Measurements from ENCODE around the gene CHN1. TPM values are rescaled to one million over a fixed set of nuclear protein-coding genes. Genes with fewer than 3 reads are reported as not detected.

The CHN1 gene
- total RNA-seq, 2 experiments from 2014 or later, result 3.8 to 6.2 TPM

GRCh38 chr2:175027755-175028154 lies 22.6 kb upstream of the CHN1 start:
- ChIA-PET POLR2A (no interaction called here), CTCF (interaction anchor here (1.3 kb wide), 1 partner anchor 279 kb away, joined by 3 read pairs; no protein-coding TSS in a partner anchor)
- intact Hi-C loops (cut with micrococcal nuclease), result no loop called here

DNA sequence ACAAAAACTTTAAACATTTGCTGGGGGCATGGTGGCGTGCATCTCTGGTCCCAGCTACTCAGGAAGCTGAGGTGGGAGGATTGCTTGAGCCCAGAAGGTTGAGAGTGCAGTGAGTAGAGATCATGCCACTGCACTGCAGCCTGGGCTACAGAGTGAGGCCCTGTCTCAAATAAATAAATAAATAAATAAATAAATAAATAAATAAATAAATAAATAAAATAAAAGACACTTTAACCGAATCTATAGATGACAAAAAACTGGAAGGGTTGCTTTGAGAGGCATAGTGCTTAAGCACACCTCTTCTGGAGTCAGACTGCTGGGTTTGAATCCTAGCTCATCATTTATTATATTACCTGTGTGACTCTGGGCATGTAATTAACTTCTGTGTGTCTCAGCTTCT lies 21.2 kb upstream of the CHN1 start:
- CTCF ChIA-PET, result interaction anchor here (1.3 kb wide), 1 partner anchor 277 kb away, joined by 3 read pairs; no protein-coding TSS in a partner anchor
- no peaks in the 10 kb centered on the region for H3K9me3 Mint-ChIP-seq
- intact Hi-C loops (cut with micrococcal nuclease), result no loop called here
- H3K4me3 Mint-ChIP-seq, result no peak overlapping the region
- no peaks in the 10 kb centered on the region for H3K36me3 Mint-ChIP-seq
- no peak for DNase-seq
- no peaks in the 10 kb centered on the region for H3K4me1 Mint-ChIP-seq (ENCODE audit: low read depth)
- POLR2A ChIA-PET, result no interaction called here
- H3K27ac Mint-ChIP-seq, result no peak overlapping the region
- no peaks in the 10 kb centered on the region for H3K27me3 Mint-ChIP-seq

More at GRCh38 chr2:175027755-175028154, 22.6 kb upstream of the CHN1 start:
- Mint-ChIP-seq H3K4me3 (no peak overlapping the region), H3K9me3 (no peaks in the 10 kb centered on the region), H3K27ac (no peak overlapping the region), H3K27me3 (no peaks in the 10 kb centered on the region), H3K36me3 (no peaks in the 10 kb centered on the region), H3K4me1 (ENCODE audit: low read depth) (no peaks in the 10 kb centered on the region)
- DNase-seq, result no peak

DNA sequence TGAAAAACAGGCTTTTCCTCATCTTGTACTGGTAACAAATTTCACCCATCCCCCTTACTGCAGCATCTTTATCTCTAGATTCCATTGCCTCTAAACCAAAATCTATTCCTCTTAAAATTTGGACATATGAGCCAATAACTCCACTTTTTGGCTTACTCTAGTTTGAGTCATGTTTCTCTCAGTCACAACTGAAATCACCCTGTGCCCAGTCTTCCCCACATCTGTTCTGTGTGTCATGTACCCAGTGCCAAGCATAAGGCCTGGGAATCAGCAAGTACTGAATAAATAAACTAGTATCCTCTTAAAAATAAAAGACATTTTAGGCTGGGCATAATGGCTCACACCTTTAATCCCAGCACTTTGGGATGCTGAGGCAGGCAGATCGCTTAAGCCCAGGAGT lies 20.8 kb upstream of the CHN1 start:
- Mint-ChIP-seq H3K36me3 (no peaks in the 10 kb centered on the region), H3K27ac (no peak overlapping the region), H3K4me1 (ENCODE audit: low read depth) (no peaks in the 10 kb centered on the region), H3K4me3 (no peak overlapping the region), H3K27me3 (no peaks in the 10 kb centered on the region), H3K9me3 (no peaks in the 10 kb centered on the region)
- DNase-seq, result no peak
- intact Hi-C loops (cut with micrococcal nuclease), result no loop called here
- ChIA-PET CTCF (no interaction called here), POLR2A (no interaction called here)

GRCh38 chr2:175025233-175025632 lies 20.1 kb upstream of the CHN1 start:
- no peaks in the 10 kb centered on the region for H3K4me1 Mint-ChIP-seq (ENCODE audit: low read depth)
- H3K9me3 Mint-ChIP-seq, result no peaks in the 10 kb centered on the region
- no peaks in the 10 kb centered on the region for H3K27me3 Mint-ChIP-seq
- H3K36me3 Mint-ChIP-seq, result no peaks in the 10 kb centered on the region
- H3K4me3 Mint-ChIP-seq, result no peak overlapping the region
- CTCF ChIA-PET, result no interaction called here
- POLR2A ChIA-PET, result no interaction called here
- DNase-seq, result no peak
- intact Hi-C loops (cut with micrococcal nuclease), result no loop called here
- H3K27ac Mint-ChIP-seq, result no peak overlapping the region

GRCh38 chr2:175022923-175023322 lies 17.7 kb upstream of the CHN1 start:
- ChIA-PET POLR2A (interaction anchor here (0.6 kb wide), 1 partner anchor 16 kb away, joined by 3 read pairs; no protein-coding TSS in a partner anchor), CTCF (no interaction called here)
- no peak overlapping the region for H3K4me3 Mint-ChIP-seq
- no peak for DNase-seq
- H3K9me3 Mint-ChIP-seq, result no peaks in the 10 kb centered on the region
- intact Hi-C loops (cut with micrococcal nuclease), result no loop called here
- no peaks in the 10 kb centered on the region for H3K27me3 Mint-ChIP-seq
- no peaks in the 10 kb centered on the region for H3K36me3 Mint-ChIP-seq
- no peaks in the 10 kb centered on the region for H3K4me1 Mint-ChIP-seq (ENCODE audit: low read depth)
- H3K27ac Mint-ChIP-seq, result no peak overlapping the region

- no peak overlapping the region for H3K4me3 Mint-ChIP-seq
- intact Hi-C loops (cut with micrococcal nuclease), result no loop called here
- H3K27ac Mint-ChIP-seq, result no peak overlapping the region
- H3K27me3 Mint-ChIP-seq, result no peaks in the 10 kb centered on the region
- H3K4me1 Mint-ChIP-seq (ENCODE audit: low read depth), result no peaks in the 10 kb centered on the region
- no peaks in the 10 kb centered on the region for H3K9me3 Mint-ChIP-seq
- DNase-seq, result no peak
- no peaks in the 10 kb centered on the region for H3K36me3 Mint-ChIP-seq
- ChIA-PET POLR2A (no interaction called here), CTCF (interaction anchor here (1.2 kb wide), 1 partner anchor 322 kb away, joined by 4 read pairs; no protein-coding TSS in a partner anchor)
These were observed 14.6 kb upstream of the CHN1 start for GRCh38 chr2:175019566-175020327.

- no peak overlapping the region for H3K4me3 Mint-ChIP-seq
- H3K27me3 Mint-ChIP-seq, result no peaks in the 10 kb centered on the region
- H3K27ac Mint-ChIP-seq, result no peak overlapping the region
- CTCF ChIA-PET, result no interaction called here
- H3K36me3 Mint-ChIP-seq, result no peaks in the 10 kb centered on the region
- H3K9me3 Mint-ChIP-seq, result no peaks in the 10 kb centered on the region
- no peaks in the 10 kb centered on the region for H3K4me1 Mint-ChIP-seq (ENCODE audit: low read depth)
- POLR2A ChIA-PET, result no interaction called here
- intact Hi-C loops (cut with micrococcal nuclease), result no loop called here
- no peak for DNase-seq
These were observed 12.6 kb upstream of the CHN1 start for GRCh38 chr2:175017618-175018414.

DNA sequence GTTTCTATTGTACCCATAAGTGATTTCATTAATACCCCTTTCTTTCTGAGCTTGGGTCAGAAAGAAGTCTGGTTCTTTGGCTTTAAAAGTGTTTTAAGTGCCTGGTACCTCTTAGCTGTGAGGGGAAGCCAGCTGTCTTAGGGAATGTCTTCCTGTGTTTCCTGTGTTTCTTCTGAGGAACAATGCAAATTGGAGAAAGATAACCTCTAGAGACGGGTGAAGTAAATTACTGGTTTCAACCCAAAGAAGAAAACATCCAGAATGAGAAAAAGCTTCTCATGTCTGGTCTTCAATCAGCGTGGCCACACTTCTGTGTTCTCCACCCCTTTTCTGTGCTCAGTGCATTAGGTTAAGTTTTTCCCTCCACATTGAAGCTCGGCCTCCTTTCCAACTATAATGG lies 10.2 kb upstream of the CHN1 start:
- POLR2A ChIA-PET, result interaction anchor here (0.6 kb wide), 1 partner anchor 1011 kb away, joined by 3 read pairs; no protein-coding TSS in a partner anchor
- no peak overlapping the region for H3K4me3 Mint-ChIP-seq
- H3K4me1 Mint-ChIP-seq (ENCODE audit: low read depth), result no peaks in the 10 kb centered on the region
- intact Hi-C loops (cut with micrococcal nuclease), result no loop called here
- H3K27ac Mint-ChIP-seq, result no peak overlapping the region
- no peak for DNase-seq
- H3K9me3 Mint-ChIP-seq, result no peaks in the 10 kb centered on the region
- no peaks in the 10 kb centered on the region for H3K36me3 Mint-ChIP-seq
- no peaks in the 10 kb centered on the region for H3K27me3 Mint-ChIP-seq
- CTCF ChIA-PET, result interaction anchor here (1.8 kb wide), 1 partner anchor 16 kb away, joined by 5 read pairs; no protein-coding TSS in a partner anchor

- H3K27ac Mint-ChIP-seq, result no peak overlapping the region
- peaks cover 7% of the 10 kb centered on the region for H3K27me3 Mint-ChIP-seq
- no peaks in the 10 kb centered on the region for H3K9me3 Mint-ChIP-seq
- no peak overlapping the region for H3K4me3 Mint-ChIP-seq
- H3K36me3 Mint-ChIP-seq, result no peaks in the 10 kb centered on the region
- H3K4me1 Mint-ChIP-seq (ENCODE audit: low read depth), result no peaks in the 10 kb centered on the region
- POLR2A ChIA-PET, result no interaction called here
- intact Hi-C loops (cut with micrococcal nuclease), result no loop called here
- CTCF ChIA-PET, result interaction anchor here (1.3 kb wide), 1 partner anchor 14 kb away, joined by 3 read pairs; no protein-coding TSS in a partner anchor
- no peak for DNase-seq
These were observed 7.3 kb upstream of the CHN1 start for GRCh38 chr2:175012516-175012915.

- CTCF ChIA-PET, result no interaction called here
These were observed 6.3 kb upstream of the CHN1 start for GRCh38 chr2:175011505-175011904.

GRCh38 chr2:175010848-175011254 lies 5.7 kb upstream of the CHN1 start:
- Mint-ChIP-seq H3K4me1 (ENCODE audit: low read depth) (peaks cover 3% of the 10 kb centered on the region), H3K27me3 (peaks cover 15% of the 10 kb centered on the region), H3K27ac (no peak overlapping the region), H3K4me3 (no peak overlapping the region), H3K9me3 (no peaks in the 10 kb centered on the region), H3K36me3 (no peaks in the 10 kb centered on the region)
- ChIA-PET CTCF (no interaction called here), POLR2A (no interaction called here)
- DNase-seq, result no peak
- intact Hi-C loops (cut with micrococcal nuclease), result no loop called here

More at GRCh38 chr2:175011505-175011904, 6.3 kb upstream of the CHN1 start:
- Mint-ChIP-seq H3K27me3 (peaks cover 12% of the 10 kb centered on the region), H3K9me3 (no peaks in the 10 kb centered on the region), H3K36me3 (no peaks in the 10 kb centered on the region), H3K4me3 (no peak overlapping the region), H3K4me1 (ENCODE audit: low read depth) (no peaks in the 10 kb centered on the region), H3K27ac (no peak overlapping the region)
- POLR2A ChIA-PET, result no interaction called here
- no peak for DNase-seq
- intact Hi-C loops (cut with micrococcal nuclease), result no loop called here

DNA sequence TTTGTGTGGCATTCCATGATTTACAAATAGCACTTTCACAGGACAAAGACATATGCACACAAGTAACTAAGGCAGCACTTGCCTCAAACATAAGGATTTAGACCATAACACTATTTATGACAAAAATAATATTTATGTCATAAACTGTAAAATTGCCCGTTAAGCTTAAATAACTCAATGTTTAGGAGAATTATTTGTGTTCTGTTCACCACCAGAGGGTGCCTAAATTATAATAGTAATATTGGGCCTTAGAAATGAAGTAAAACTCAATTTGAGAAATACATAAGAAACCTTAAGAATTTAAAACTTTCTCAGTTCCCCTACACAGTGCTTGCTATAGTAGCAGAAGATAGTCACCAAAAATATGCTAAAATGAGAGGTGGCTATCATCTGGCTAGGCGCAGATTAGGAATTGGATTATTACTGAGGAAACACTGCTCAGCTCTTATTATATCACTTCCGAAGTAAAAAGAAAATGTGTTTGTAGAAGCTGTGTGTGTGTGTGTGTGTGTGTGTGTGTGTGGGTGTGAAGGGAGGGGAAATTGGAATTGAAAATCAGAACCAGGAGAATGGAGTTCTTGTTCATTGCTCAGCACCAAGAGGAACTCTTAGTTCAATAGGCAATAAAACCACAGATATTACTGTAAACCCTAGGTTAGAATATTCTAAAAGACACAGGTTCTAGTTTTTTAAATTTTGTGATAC lies 4.9 kb upstream of the CHN1 start:
- Mint-ChIP-seq H3K27me3 (peaks cover 16% of the 10 kb centered on the region), H3K4me1 (ENCODE audit: low read depth) (peaks cover 4% of the 10 kb centered on the region), H3K4me3 (no peak overlapping the region), H3K36me3 (no peaks in the 10 kb centered on the region), H3K9me3 (no peaks in the 10 kb centered on the region), H3K27ac (no peak overlapping the region)
- ChIA-PET CTCF (no interaction called here), POLR2A (no interaction called here)
- intact Hi-C loops (cut with micrococcal nuclease), result loop anchor here (5.0 kb wide), 1 partner anchor 308 kb away; no protein-coding TSS in a partner anchor
- no peak for DNase-seq
